Neural cell (in vitro differentiated cells): ENCODE data around the gene CGNL1. TPM values are rescaled to one million over a fixed set of nuclear protein-coding genes. Genes with fewer than 3 reads are reported as not detected.

Source experiments
- H2AFZ ChIP-seq: fragments of 200-600, 300-800 bp; sonication (generic), shearing (Covaris generic); 2 replicates; pipeline ENCODE4 v1.6.0; 2014; ENCODE audit warnings: low read depth, mild to moderate bottlenecking, antibody characterized with exemption, low read length, moderate library complexity
- H3F3A ChIP-seq: fragments of 200-600 bp; shearing (Covaris generic); 2 replicates; pipeline ENCODE4 v1.6.1; 2016; ENCODE audit warnings: mild to moderate bottlenecking, moderate library complexity, mixed read lengths, antibody characterized with exemption, low read length; ENCODE audit not compliant: insufficient read depth, poor library complexity, severe bottlenecking
- H3K27ac ChIP-seq: fragments of 200-600, 300-800 bp; sonication (generic), shearing (Covaris generic); 2 replicates; pipeline ENCODE4 v1.5.1; 2014; ENCODE audit warnings: mild to moderate bottlenecking, low read length, moderate library complexity
- H3K27me3 ChIP-seq: fragments of 300-800, 200-600 bp; sonication (generic), shearing (Covaris generic); 2 replicates; pipeline ENCODE4 v1.6.0; 2014; ENCODE audit warnings: mild to moderate bottlenecking, low read depth, low read length, moderate library complexity; ENCODE audit not compliant: insufficient read depth
- H3K36me3 ChIP-seq: fragments of 300-800, 200-600 bp; sonication (generic), shearing (Covaris generic); 2 replicates; pipeline ENCODE4 v1.5.1; 2014; ENCODE audit warnings: mild to moderate bottlenecking, antibody characterized with exemption, low read length, moderate library complexity; ENCODE audit not compliant: insufficient read depth
- H3K4me2 ChIP-seq: fragments of 300-800, 200-600 bp; sonication (generic), shearing (Covaris generic); 2 replicates; pipeline ENCODE4 v1.6.0; 2014; ENCODE audit warnings: mild to moderate bottlenecking, low read length
- H3K4me3 ChIP-seq: fragments of 300-800, 200-600 bp; sonication (generic), shearing (Covaris generic); 2 replicates; pipeline ENCODE4 v1.5.1; 2014; ENCODE audit warnings: mild to moderate bottlenecking, low read length, moderate library complexity
- H3K79me2 ChIP-seq: fragments of 200-600 bp; shearing (Covaris generic); replicated peaks from 2 replicates; pipeline ENCODE4 v1.6.0; 2014; ENCODE audit warnings: mild to moderate bottlenecking, low read length, moderate library complexity; ENCODE audit not compliant: insufficient read depth
- H3K9ac ChIP-seq: fragments of 300-800, 200-600 bp; sonication (generic), shearing (Covaris generic); 2 replicates; pipeline ENCODE4 v1.6.1; 2016; ENCODE audit warnings: mild to moderate bottlenecking, low read length, mixed read lengths
- H3K9me2 ChIP-seq: fragments of 200-600 bp; shearing (Covaris generic); 2 replicates; pipeline ENCODE4 v1.6.1; 2016; ENCODE audit warnings: mild to moderate bottlenecking, low read length, mixed read lengths; ENCODE audit not compliant: insufficient read depth
- H3K9me3 ChIP-seq: fragments of 200-600, 300-800 bp; sonication (generic), shearing (Covaris generic); 2 replicates; pipeline ENCODE4 v1.6.1; 2016; ENCODE audit warnings: mild to moderate bottlenecking, mixed run types, low read length, moderate library complexity, mixed read lengths
- H4K20me1 ChIP-seq: fragments of 200-600 bp; shearing (Covaris generic); 2 replicates; pipeline ENCODE4 v1.6.1; 2016; ENCODE audit warnings: mild to moderate bottlenecking, mixed run types; ENCODE audit not compliant: insufficient read depth
- EP300 ChIP-seq: fragments of 450-650 bp; conservative IDR thresholded peaks from 2 replicates; pipeline ENCODE4 v1.6.1; 2014; ENCODE audit warnings: antibody characterized with exemption, mild to moderate bottlenecking, moderate library complexity; ENCODE audit not compliant: poor library complexity, severe bottlenecking
- EZH2 ChIP-seq: fragments of 200-600, 300-800 bp; shearing (Covaris generic), sonication (generic); IDR thresholded peaks from 2 replicates; pipeline ENCODE4 v1.6.1; 2014; ENCODE audit warnings: antibody characterized with exemption, low read length, borderline replicate concordance, mild to moderate bottlenecking; ENCODE audit not compliant: insufficient read depth, poor library complexity, severe bottlenecking
- MXI1 ChIP-seq: fragments of 450-650 bp; conservative IDR thresholded peaks from 2 replicates; pipeline ENCODE4 v1.6.1; 2014; ENCODE audit warnings: antibody characterized with exemption, mild to moderate bottlenecking; ENCODE audit not compliant: poor library complexity, severe bottlenecking
- POLR2AphosphoS5 ChIP-seq: IDR thresholded peaks from 2 replicates; pipeline ENCODE4 v1.6.1; 2012
- RAD21 ChIP-seq: fragments of 450-650 bp; conservative IDR thresholded peaks from 2 replicates; pipeline ENCODE4 v1.6.1; 2014; ENCODE audit warnings: antibody characterized with exemption, mild to moderate bottlenecking, moderate library complexity
- REST ChIP-seq: IDR thresholded peaks from 2 replicates; pipeline ENCODE4 v1.6.1; 2012; ENCODE audit warnings: borderline replicate concordance
- SMC3 ChIP-seq: fragments of 450-650 bp; conservative IDR thresholded peaks from 2 replicates; pipeline ENCODE4 v1.6.1; 2014; ENCODE audit warnings: antibody characterized with exemption, mild to moderate bottlenecking, moderate library complexity; ENCODE audit not compliant: poor library complexity
- TAF1 ChIP-seq: IDR thresholded peaks from 2 replicates; pipeline ENCODE4 v1.6.1; 2012; ENCODE audit warnings: low read depth
- polyA plus RNA-seq: library from polyadenylated mRNA; depleted of rRNA; stranded (reverse); fragments of >200 nt; gene quantifications from 2 replicates; pipeline ENCODE4 v1.2.3, GENCODE V29; 2014
- TF ChIP-seq, protein P1 (sequence below): fragments of 450-650 bp; IDR thresholded peaks from 2 replicates; pipeline ENCODE4 v1.5.1; 2014; ENCODE audit warnings: antibody characterized with exemption, mild to moderate bottlenecking, moderate library complexity; ENCODE audit not compliant: poor library complexity, severe bottlenecking

CGNL1 gene
- polyA plus RNA-seq, 1 donor from 2014 or later = 0.26 TPM

- Histone ChIP-seq H3K27ac (no peak overlapping the region), H3K4me2 (no peak overlapping the region), H3K9me3 (peaks cover 5% of the 10 kb centered on the region), H3F3A (no peaks in the 10 kb centered on the region), H2AFZ (no peak overlapping the region), H3K27me3 (no peaks in the 10 kb centered on the region), H3K4me3 (no peak overlapping the region), H3K9me2 (no peaks in the 10 kb centered on the region), H3K79me2 (no peaks in the 10 kb centered on the region), H3K9ac (no peak overlapping the region), H4K20me1 (no peaks in the 10 kb centered on the region), H3K36me3 (no peaks in the 10 kb centered on the region)
- TF ChIP-seq MXI1 (no peak), RAD21 (no peak), POLR2AphosphoS5 (no peak), EZH2 (no peak), EP300 (no peak), SMC3 (no peak), TAF1 (no peak), REST (no peak)
- TF ChIP-seq, protein P1, sequence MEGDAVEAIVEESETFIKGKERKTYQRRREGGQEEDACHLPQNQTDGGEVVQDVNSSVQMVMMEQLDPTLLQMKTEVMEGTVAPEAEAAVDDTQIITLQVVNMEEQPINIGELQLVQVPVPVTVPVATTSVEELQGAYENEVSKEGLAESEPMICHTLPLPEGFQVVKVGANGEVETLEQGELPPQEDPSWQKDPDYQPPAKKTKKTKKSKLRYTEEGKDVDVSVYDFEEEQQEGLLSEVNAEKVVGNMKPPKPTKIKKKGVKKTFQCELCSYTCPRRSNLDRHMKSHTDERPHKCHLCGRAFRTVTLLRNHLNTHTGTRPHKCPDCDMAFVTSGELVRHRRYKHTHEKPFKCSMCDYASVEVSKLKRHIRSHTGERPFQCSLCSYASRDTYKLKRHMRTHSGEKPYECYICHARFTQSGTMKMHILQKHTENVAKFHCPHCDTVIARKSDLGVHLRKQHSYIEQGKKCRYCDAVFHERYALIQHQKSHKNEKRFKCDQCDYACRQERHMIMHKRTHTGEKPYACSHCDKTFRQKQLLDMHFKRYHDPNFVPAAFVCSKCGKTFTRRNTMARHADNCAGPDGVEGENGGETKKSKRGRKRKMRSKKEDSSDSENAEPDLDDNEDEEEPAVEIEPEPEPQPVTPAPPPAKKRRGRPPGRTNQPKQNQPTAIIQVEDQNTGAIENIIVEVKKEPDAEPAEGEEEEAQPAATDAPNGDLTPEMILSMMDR = no peak
These were observed 25.2 kb downstream of the CGNL1 start for GRCh38 chr15:57401546-57401945.

- no peak overlapping the region for H3K9ac ChIP-seq
- no peak overlapping the region for H3K4me3 ChIP-seq
- no peaks in the 10 kb centered on the region for H3K9me2 ChIP-seq
- no peaks in the 10 kb centered on the region for H3F3A ChIP-seq
- no peak overlapping the region for H3K4me2 ChIP-seq
- TF ChIP-seq TAF1 = no peak
- no peak for TF ChIP-seq MXI1
- no peak overlapping the region for H2AFZ ChIP-seq
- no peaks in the 10 kb centered on the region for H4K20me1 ChIP-seq
- no peaks in the 10 kb centered on the region for H3K36me3 ChIP-seq
- H3K79me2 ChIP-seq = no peaks in the 10 kb centered on the region
- H3K9me3 ChIP-seq = peaks cover 5% of the 10 kb centered on the region
- H3K27me3 ChIP-seq = no peaks in the 10 kb centered on the region
- H3K27ac ChIP-seq = no peak overlapping the region
These were observed 26.7 kb downstream of the CGNL1 start for GRCh38 chr15:57403017-57403416.
